GM19238 (cell line): ENCODE data around the gene SYT14.

Experiments
- DNase-seq: peaks from one replicate; pipeline ENCODE4 v3.0.0; 2011; ENCODE audit warnings: low spot score; ENCODE audit not compliant: insufficient read length

Gene SYT14

DNA sequence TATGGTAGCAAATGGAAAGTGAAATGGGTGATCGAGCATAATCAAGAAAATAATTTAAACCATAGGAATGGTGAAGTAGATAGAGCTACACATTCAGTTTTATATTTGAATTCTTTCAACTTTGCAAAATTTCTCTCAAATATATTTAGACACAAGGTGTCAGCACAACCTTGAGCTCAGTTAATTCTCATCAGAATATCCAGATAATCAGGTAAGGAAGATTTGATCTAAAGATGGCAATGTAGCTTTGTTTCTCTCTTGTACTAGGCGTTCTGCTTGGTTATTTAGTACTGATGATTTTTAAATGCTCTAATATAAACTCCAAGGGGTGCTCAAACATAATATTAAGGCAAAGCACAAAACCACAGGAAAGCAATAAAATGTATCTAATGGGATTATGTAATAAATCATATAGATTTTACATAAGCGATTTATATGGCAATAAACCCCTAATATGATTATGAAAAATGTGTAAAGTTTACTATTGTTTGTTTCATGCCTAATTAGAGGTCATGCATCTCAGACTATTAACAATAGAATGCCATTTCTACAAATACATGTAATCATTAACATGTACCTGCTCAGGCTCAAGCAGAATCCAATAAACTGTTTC is 262.2 kb downstream of the SYT14 start:
- no peak for DNase-seq

DNA sequence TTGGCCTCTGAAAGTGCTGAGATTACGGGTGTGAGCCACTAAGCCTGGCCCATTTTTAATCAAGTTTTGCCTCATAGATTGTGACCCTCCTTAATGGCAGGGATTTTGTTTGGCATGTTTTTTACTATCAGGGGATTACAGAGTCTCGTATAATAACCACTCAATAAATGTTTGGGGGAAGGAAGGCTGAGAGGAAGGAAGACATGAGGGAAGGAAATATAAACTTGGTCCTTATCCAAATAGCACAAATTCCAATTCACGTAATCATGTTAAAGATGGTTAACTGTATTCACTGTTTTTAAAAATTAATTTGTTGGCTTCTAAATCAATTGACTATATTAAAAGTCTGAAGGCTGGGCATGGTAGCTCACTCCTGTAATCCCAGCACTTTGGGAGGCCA is 263.7 kb downstream of the SYT14 start:
- no peak for DNase-seq

DNA sequence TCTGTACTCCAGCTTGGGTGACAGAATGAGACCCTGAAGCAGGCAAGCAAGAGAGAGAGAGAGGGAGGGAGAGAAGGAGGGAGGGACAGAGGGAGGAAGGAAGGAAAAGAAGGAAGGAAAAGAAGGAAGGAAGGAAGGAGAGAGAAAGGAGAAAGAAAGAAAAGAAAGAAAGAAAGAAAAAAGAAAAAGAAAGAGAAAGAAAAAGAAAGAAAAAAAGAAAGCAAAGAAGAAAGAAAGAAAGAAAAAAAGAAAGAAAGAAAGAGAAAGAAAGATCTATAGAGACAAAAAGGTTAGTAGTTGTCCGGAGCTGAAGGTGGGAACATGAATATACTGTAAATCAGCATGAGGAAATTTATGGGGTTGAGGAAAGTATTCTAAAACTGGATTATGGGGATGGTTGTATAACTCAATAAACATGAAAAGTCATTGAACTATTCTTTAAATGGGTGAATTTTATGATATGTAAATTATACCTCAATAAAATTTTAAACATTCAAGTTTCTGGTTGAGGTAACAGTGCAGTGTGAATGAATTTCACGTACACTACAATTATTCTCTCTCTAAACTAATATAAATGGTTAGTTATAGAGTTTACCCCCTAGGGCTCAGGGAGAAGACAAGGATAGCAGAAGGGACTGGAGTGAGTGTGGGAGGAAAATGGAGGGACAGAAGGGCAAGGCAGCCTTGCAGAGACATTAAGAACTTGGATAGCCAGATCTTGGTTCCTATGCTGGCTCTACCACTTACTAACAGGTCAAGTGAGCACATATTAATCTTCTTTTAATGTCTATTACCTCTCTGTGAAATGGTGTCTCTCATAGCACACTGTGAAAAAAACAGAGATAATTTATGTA is 269.8 kb downstream of the SYT14 start:
- no peak for DNase-seq

DNA sequence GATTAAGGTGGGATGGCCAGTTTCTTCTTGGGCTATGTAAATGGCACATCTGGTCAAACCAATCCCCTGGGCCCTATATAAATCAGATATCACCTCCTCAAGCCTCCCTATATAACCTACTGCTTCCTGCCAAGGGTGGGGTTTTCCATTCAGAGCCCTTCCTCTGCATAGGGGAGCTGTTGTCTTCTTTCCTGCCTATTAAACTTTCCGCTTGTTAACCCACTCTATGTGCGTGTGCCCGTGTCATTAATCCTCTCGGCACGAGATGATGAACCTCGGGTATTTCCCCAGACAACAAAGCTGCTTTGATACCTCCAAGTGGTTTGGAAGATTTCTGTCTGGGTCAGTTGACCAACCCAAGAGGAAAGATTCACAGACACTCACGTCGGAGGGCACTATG is 275.3 kb downstream of the SYT14 start:
- no peak for DNase-seq

DNA sequence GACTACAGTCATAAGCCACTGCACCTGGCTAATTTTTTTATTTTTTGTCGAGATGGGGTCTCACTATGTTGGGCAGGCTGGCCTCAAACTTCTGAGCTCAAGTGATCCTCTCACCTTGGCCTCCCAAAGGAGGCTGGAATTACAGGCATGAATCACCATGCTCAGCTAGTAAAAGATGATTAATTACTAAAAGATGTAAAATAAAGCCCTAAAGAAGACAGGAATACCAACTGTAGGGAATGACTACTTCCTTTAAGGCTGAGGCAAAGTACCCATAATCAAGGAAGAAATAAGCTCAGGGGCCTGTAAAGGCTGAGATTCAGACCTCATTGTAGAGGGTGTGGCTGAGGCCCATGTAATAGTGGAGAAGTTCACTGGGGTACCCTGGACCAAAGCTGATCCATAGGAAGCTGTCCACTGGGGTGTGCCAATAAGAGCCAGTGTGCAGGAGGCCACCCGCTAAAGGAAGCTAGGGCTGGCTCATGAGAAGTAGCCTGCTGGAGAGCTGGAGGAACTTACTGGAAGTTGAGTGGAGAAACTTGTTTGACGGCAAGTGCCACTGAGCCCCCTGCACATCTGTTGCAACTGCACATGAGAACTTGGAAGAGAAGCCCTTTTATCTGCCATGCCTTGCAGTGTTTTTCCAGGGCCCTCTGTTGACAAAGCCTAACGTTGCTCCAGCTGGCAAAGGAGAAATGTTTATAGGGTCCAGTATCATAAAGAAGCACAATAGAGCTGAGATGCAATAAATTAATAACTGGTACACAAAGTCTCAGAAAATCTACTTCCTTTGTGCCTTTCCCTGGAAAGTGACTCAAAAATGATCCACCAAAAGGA is 276.8 kb downstream of the SYT14 start:
- no peak for DNase-seq

DNA sequence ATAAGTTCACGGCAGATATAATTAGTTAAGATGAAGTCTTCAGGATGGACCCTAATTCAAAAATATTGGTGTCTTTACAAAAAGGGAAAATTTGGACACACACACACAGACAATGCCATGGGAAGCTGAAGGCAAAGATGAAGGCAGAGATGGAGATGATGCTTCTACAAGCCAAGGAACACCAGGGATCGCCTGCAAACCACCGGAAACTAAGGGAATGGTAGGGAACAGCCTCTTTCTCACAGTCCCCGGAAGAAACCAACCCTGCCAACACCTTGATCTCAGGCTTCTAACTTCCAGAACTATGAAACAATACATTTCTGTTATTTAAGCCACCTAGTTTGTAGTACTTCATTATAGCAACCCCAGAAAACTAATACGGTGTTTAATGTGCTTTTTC is 279.5 kb downstream of the SYT14 start:
- no peak for DNase-seq

DNA sequence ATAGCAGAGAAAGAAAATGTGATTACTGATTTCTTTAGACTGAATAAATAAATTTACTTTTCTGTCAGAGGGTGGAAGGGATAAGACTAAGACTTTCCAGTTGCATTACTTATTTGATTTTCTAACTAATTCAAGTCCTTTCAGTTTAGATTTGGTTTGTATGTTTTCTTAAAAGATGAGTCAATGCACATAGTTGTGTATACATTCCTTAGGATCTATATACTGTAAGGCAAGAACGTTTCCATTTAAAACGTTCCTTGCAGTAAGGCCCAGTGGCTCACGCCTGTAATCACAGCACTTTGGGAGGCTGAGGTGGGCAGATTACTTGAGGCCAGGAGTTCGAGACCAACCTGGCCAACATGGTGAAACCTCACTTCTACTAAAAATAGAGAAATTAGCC is 280.0 kb downstream of the SYT14 start:
- no peak for DNase-seq
